NCI-H1105 treated with DMSO at 0.1 percent for 48 hours (cell line): ENCODE measurements around the gene CDS2.

Source experiments
- DNase-seq: peaks from one replicate; lab custom pipeline; 2025; lab: John Stamatoyannopoulos, UW

The CDS2 gene

GRCh38 chr20:5153612-5154542, 27.1 kb downstream of the CDS2 start:
- DNase-seq, result no peak

GRCh38 chr20:5154543-5154925, 27.7 kb downstream of the CDS2 start:
- DNase-seq, result no peak

- DNase-seq, result no peak
Observed at GRCh38 chr20:5155404-5155803, 28.6 kb downstream of the CDS2 start.

GRCh38 chr20:5156675-5157448, 30.1 kb downstream of the CDS2 start:
- DNase-seq, result no peak

- no peak for DNase-seq
Observed at GRCh38 chr20:5159928-5160327, 33.1 kb downstream of the CDS2 start.

DNA sequence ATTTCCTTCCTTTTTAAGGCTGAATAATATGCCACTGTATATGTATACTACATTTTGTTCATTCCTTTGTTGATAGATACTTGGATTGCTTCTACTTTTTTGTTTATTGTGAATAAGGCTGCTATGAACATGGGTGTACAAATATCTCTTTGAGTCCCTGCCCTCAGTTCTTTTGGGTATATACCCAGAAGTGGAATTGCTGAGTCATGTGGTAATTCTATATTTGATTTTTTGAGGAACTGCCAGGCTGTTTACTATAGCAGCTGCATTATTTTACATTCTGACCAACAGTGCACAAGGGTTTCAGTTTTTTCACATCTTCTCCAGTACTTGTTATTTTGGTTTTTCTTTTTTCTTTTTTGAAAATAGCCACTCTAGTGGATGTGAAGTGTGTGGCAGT, 34.1 kb downstream of the CDS2 start:
- no peak for DNase-seq

DNA sequence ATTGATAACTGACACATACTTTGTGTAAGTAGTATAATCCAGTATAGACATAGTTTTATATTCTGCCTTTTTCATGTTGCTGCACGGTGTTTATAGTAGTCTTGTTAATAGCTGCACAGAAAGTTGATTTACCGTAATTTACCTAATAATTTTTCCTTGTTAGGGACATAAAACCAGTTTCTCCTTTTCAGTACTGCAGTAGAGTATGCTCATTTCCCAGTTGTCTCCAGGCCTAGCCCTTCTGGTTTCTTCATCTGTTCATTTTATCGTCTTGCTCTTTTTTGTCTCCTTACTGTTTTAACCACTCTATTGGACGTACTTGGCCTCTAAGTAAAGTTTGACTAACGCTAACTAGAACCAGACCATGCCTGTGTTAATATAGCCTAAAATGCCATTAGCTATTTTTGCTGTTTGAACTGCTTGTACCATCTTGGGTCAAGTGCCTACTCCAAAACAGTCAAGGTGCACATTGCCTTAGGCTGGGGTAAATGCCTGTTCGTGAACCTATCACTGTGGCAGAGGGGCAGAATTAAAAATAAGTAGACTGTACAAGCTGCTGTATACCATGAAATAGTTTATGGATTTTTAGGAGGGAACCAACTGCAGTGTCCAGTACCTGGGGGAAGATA, 34.8 kb downstream of the CDS2 start:
- no peak for DNase-seq

DNA sequence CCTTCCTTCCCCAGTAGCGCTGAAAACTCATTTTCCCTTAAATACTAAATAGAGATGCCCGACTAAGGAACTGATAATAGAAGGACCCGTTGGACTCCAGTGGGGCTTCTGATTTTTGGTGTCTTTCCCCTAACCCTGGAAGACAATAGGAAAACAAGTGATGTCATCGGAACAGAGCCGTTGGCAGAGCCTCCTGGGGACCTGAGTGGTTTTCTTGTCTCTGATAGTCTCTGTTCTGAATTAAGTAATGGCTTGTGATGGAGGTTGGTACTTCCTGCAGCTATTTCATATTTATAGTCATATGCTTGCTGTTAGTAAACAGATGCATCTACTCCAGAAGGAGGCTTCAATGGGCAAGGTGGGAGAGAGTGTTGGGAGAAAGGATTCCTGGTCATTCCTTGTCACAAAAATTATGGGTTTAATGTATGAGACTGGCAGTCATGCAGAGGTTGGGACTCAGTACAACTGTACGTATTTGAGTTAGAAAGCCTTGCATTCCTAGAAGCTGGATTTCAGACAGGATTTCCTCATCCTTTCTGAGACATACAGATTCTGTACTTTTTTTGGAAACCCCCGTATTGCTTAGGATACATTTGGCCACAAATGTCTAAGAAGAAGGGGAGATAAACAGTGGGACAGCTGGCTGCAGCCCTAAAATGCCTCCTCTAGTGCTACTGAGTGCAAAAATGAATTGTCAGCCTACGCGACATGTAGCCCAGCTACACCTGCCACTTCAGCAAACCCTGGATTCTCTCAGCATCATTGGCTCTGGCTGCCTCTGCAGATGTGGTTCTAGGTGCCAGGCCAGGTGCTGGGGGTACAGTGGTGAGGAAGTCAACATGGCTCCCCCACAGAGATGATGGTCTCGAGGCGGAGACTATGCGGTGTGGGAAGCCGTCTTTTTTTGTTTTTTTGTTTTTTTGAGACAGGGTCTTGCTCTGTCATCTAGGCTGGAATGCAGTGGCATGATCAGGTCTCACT, 38.1 kb downstream of the CDS2 start:
- no peak for DNase-seq

DNA sequence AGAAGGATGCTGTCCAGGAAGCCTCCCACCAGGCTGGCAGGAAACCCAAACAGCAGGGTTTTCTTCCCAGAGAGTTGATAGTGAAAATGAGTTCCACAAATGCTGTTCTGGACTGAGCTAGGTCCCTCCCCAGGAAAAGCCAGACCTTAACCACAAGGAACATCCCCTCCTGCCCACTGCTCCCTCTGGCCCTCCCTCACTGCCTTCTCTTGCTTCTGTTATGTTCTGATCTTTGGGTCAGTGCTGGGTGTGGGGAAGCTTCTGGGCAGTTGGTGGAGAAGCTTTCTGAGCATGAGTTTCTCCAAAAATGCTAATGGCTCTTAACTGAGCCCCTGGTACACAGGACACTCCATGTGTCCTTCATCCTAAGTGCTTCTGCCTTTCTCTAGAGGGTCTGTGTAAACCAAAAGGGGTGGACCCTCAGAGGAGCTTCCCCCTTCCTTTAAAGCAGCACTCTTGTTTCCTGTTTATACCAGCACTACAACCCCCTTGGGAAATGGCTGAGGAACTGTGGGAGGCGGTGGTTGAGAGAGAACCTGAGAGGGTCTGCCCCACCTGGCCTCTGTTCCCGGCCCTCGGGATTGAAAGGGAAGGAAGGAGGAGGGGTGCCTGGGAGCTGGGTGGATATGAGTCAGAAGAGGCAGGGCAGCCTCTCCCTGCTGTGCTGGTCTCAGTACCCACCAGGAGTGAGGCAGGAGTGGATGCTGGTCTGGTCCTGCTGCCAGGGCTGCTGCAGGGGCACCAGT, 42.0 kb downstream of the CDS2 start:
- DNase-seq, result no peak

DNA sequence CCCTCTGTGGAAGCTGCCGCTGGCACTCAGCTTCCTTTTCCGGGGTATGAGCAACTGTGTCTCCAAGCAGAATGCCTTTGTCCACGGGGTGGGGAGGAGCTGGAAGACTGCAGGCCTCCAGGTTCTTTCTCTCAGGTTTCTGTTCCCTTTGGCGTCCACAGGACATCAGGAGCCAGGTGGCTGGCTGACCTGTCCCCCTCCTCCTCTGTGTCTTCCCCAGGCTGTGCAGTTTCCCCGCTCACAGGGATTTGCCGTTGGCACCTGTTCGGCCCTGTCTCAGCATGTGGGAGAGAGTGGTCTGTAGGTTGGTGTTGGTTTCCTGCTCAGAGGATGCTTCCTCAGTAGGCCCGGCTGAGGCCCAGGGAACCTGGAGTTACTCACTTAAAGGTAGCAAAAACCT, 43.5 kb downstream of the CDS2 start:
- no peak for DNase-seq

DNA sequence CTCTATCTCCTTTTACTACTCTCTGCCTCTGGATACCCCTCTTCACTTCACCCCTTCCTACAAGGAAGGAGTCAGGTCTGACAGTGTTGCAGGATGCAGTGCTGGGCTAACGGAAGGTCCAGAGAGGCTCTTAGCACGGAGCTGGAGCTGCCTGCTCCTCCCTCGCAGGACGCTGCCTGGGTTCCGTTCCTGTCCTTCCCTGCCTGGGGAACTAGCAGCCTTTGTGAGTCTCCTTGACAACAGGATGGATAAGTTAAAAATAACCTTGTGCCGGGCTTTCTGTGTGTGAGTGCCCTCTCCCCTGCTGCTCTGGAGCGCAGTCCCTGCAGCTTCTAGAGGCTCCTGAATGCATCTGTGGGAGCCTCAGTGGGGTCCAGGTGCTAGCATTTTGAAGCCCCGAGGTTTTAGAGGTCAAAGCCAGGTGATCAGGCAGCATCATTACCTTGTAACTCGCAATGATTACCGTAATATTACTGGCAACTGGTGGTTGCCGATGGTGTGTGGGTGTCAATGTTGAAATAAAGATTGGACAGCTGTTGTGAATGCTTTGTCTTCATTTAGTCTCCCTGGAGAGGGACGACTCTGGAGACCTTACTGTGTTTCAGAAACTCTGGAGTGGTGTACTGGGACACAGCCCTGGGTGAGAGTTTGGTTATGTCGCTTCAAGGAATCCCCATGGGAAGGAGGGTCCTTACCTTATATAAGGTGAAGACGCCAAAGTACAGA, 44.4 kb downstream of the CDS2 start:
- no peak for DNase-seq

DNA sequence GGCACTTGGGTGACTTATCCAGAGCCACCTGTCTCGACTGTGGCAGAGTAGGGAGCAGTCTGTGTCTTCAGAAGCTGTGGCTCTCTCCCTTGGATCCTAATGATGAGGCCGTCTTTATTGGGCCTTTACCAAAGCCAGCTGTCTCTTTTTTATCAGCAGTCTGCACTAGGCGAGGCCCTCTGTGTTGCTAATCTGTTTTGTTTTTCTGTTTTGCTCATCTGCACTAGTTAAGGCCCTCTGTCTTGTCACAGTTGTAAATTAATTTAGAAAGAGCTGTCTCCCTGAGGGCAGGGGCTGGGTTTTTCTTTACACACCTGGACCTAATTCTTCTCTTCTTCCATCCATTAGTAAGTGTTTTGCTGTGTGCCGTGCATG, 45.0 kb downstream of the CDS2 start:
- no peak for DNase-seq

- DNase-seq, result no peak
Observed at GRCh38 chr20:5172167-5172601, 45.4 kb downstream of the CDS2 start.

DNA sequence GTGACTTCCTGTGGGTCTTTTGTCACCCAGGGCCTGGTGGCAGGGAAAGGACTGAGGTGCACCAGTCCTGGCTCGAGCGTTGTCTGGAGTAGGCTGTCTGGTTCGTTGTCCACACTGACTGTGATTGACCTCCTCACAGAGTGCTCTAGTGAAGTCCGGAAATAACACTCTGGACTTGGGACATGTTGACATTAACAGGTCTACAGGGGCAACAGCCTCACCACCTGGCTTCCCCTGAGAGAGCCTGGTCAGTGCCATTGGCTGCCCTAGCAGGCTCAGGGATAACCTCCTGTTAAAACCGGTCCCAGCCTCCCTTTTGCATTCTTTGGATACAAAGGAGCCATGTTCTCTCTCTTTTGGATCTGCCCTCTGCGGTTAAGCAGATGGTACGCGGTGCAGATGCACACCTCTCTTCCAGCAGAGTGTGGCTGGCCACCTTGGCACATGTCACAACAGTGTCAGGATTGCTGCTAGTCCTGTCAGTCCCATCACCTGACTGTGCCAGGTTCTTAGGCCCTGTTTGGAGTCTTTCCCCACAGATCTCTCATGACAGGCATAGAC, 46.2 kb downstream of the CDS2 start:
- DNase-seq, result no peak

- no peak for DNase-seq
Observed at GRCh38 chr20:5173751-5174150, 46.9 kb downstream of the CDS2 start.

GRCh38 chr20:5177071-5177470, 50.3 kb downstream of the CDS2 start:
- no peak for DNase-seq

DNA sequence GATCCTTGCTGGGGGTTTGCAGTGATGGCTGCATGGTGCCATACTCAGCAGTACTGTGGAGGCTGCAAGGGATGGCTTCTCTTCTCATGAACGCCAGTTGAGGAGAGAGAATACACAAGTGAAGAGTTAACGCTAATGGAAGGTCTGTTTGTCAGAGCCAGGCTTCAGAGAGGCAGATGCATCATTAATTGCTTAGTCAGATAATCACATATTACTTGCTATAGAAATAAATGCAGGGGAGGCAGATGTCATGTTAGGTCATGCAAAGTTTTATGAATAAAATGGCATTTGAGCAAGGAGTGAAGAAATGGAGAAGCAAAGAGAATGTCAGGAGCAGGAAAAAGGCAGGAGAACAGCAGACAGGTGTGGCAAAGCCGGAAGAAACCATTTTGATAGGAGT, 51.2 kb downstream of the CDS2 start:
- DNase-seq, result no peak

DNA sequence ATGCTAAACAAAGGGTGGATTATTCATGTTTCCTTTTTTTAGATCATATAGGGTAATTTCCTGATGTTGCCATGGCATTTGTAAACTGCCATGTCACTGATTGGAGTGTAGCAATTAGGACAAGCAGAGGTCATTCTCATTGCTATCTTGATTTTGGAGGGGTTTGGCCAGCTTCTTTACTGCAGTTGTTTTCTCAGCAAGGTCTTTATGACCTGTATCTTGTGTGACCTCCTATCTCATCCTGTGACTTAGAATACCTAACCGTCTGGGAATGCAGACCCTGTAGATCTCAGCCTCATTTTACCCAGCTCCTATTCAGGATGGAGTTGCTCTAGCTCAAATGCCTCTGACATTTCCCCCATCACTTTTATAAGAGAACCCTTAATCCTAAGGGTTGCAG, 53.6 kb downstream of the CDS2 start:
- DNase-seq, result no peak

- no peak for DNase-seq
Observed at GRCh38 chr20:5180933-5181332, 54.1 kb downstream of the CDS2 start.

DNA sequence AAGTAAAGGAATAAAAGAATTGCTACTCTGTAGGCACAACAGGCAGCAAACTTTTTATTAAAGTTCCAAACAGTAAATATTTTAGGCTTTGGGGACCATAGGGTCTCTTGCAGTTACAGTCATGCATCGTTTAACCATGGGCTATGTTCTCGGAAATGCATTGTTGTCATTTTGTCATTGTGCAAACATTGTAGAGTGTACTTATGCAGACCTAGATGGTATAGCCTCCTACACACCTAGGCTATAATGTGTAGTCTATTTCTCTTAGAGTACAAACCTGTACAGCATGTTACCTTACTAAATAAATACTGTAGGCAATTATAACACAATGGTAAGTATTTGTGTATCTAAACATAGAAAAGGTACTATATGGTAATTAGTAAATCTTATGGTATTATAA, 54.7 kb downstream of the CDS2 start:
- no peak for DNase-seq
